GM13976 (cell line): Measurements from ENCODE around the gene MYH8.

Source experiments
- DNase-seq: peaks from one replicate; pipeline ENCODE4 v3.0.0; 2012; ENCODE audit warnings: low spot score
- CTCF ChIP-seq: IDR thresholded peaks from 2 replicates; pipeline ENCODE4 v1.5.1; 2012; ENCODE audit warnings: borderline replicate concordance, mild to moderate bottlenecking; ENCODE audit not compliant: insufficient read depth; ENCODE audit errors: extremely low read depth, missing control alignments, control extremely low read depth
- in situ Hi-C: fragments of 300-500 bp; cut with MboI; formaldehyde crosslinking; loops from one replicate; pipeline ENCODE4 v1.12.0; 2022; ENCODE audit warnings: low sequenced_read_pairs, mixed read lengths, inconsistent platforms; ENCODE audit not compliant: unreplicated experiment

Gene MYH8

DNA sequence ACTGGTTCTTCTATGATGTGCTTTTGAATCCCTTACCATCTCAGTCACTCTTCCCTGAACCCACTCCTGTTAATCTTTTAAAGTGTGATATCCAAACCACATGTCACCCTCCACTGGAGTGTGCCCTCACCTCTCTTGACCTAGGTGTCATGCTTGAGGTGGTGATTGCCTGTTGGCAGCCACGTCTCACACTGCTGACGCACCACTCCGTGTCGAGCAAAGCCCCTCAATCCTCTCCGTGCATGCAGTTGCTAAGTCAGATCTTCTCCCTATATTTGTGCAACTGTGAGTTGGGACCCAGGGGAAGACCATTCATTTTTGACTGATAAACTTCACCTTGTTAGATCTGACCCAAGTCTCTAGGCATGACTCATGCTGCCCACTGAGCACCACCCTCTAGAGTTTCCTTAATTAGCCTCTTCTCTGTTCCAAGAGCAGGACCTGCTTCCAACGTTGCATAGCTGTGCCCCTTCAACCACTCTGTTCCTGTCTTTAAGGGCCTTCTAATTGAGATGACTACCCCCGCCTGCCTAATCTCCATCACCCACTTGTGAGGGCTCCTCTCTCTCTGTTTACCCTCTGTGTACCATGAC lies 51.6 kb downstream of the MYH8 start:
- in situ Hi-C loops = no loop called here
- TF ChIP-seq CTCF = no peak
- no peak for DNase-seq

DNA sequence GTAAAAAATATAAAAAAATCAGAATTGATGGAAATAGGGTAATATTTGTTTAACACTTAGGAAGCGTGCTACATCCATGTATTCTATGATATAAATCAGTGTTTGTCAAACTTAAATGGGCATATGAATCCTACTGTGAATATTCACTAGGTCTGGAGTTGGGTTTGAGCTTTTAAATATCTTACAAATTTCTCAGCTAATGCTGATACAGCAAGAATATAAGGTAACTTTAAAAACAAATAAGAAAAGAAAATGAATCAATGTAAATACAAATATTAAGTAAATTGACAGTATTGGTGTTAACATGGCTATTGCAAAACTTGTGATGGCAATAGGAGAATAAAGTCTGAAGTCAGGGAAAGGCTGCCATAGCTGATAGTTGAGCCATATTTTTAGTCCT lies 52.5 kb downstream of the MYH8 start:
- TF ChIP-seq CTCF = no peak
- DNase-seq = no peak
- in situ Hi-C loops = no loop called here

DNA sequence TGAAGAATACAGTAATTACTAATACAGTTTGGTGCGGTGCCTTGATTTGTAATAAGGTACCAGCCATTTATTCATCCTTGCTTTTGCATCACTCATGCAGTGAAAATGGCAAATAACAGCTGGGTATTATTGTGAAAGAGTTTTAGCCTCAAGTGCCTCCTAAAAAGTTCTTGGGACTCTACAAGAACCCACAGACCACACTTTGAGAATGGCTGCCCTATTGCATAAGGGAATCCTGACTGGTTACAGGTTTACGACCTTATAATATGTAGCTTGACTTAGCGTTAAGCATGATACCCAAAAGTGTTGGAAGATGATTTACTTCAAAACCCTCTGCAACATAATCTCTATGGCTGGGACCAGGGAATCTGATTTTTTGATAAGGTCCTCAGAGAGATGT lies 53.2 kb downstream of the MYH8 start:
- DNase-seq = no peak
- in situ Hi-C loops = no loop called here
- no peak for TF ChIP-seq CTCF

DNA sequence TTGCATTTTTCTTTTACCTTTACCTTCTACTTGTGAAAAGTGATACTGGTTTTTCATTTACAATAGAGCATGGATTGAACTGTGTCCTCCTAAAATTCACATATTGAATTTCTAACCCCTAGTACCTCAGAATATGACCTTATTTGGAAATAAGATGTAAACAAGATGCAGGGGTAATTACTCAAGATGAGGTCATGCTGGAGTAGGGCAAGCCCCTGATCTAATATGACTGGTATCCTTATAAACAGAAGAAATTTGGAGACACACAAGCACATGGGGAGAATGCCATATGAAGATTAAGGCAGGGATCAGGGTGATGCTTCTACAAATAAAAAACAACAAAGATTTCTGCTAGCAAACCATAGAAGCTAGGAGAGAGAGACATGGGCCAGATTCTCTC lies 61.2 kb downstream of the MYH8 start:
- TF ChIP-seq CTCF = no peak
- no peak for DNase-seq
- in situ Hi-C loops = no loop called here

GRCh38 chr17:10357768-10358167 lies 64.0 kb downstream of the MYH8 start:
- in situ Hi-C loops = no loop called here
- peak; percentile 56 for DNase-seq

GRCh38 chr17:10354651-10355050 lies 67.1 kb downstream of the MYH8 start:
- no peak for TF ChIP-seq CTCF
- no peak for DNase-seq
- in situ Hi-C loops = no loop called here

More at GRCh38 chr17:10357768-10358167, 64.0 kb downstream of the MYH8 start:
- TF ChIP-seq CTCF = peak; percentile 51
